DOHH2 (cell line): ENCODE measurements around the gene C9orf153.

Experiments used
- H3F3A ChIP-seq: fragments of 200-600 bp; sonication (generic), shearing (Covaris generic); 2 replicates; pipeline ENCODE4 v1.6.0; 2016; ENCODE audit warnings: antibody characterized with exemption, mild to moderate bottlenecking; ENCODE audit not compliant: control insufficient read depth, insufficient read depth
- H3K27ac ChIP-seq: fragments of 200-600 bp; sonication (generic); 2 replicates; pipeline ENCODE4 v1.5.1; 2014; ENCODE audit warnings: low read depth, mild to moderate bottlenecking, low read length, moderate library complexity
- H3K27me3 ChIP-seq: fragments of 200-600 bp; sonication (generic); 2 replicates; pipeline ENCODE4 v1.6.1; 2014; ENCODE audit warnings: mild to moderate bottlenecking, low read length, mixed read lengths; ENCODE audit not compliant: control insufficient read depth
- H3K36me3 ChIP-seq: fragments of 200-600 bp; sonication (generic); 2 replicates; pipeline ENCODE4 v1.6.1; 2014; ENCODE audit warnings: mild to moderate bottlenecking, low read length, moderate library complexity, mixed read lengths; ENCODE audit not compliant: control insufficient read depth
- H3K4me1 ChIP-seq: fragments of 200-600 bp; sonication (generic); 2 replicates; pipeline ENCODE4 v1.6.1; 2014; ENCODE audit warnings: mild to moderate bottlenecking, low read length, mixed read lengths; ENCODE audit not compliant: control insufficient read depth
- H3K4me2 ChIP-seq: fragments of 200-600 bp; sonication (generic); 2 replicates; pipeline ENCODE4 v1.6.0; 2014; ENCODE audit warnings: mild to moderate bottlenecking, low read length, moderate library complexity
- H3K4me3 ChIP-seq: fragments of 200-600 bp; sonication (generic); 2 replicates; pipeline ENCODE4 v1.5.1; 2014; ENCODE audit warnings: mild to moderate bottlenecking, low read length, mixed read lengths
- H3K79me2 ChIP-seq: fragments of 200-600 bp; sonication (generic); 2 replicates; pipeline ENCODE4 v1.6.1; 2014; ENCODE audit warnings: mild to moderate bottlenecking, low read length, mixed read lengths; ENCODE audit not compliant: control insufficient read depth
- H3K9me2 ChIP-seq: fragments of 200-600 bp; sonication (generic); replicated peaks from 2 replicates; pipeline ENCODE4 v1.6.1; 2014; ENCODE audit warnings: mild to moderate bottlenecking, low read length, mixed read lengths; ENCODE audit not compliant: control insufficient read depth
- H3K9me3 ChIP-seq: fragments of 200-600 bp; sonication (generic); 2 replicates; pipeline ENCODE4 v1.6.1; 2014; ENCODE audit warnings: antibody characterized with exemption, low read length, mixed read lengths; ENCODE audit not compliant: control insufficient read depth, insufficient read depth
- H4K20me1 ChIP-seq: fragments of 200-600 bp; sonication (generic); 2 replicates; pipeline ENCODE4 v1.6.0; 2014; ENCODE audit warnings: low read depth, mild to moderate bottlenecking, antibody characterized with exemption, low read length, moderate library complexity; ENCODE audit not compliant: control insufficient read depth, insufficient read depth
- CTCF ChIP-seq: fragments of 200-600 bp; sonication (generic); IDR thresholded peaks from one replicate; pipeline ENCODE4 v1.5.1; 2014; ENCODE audit warnings: antibody characterized with exemption, mild to moderate bottlenecking, low read depth, low read length; ENCODE audit not compliant: poor library complexity, severe bottlenecking
- EZH2phosphoT487 ChIP-seq: fragments of 200-600 bp; sonication (generic); IDR thresholded peaks from 2 replicates; pipeline ENCODE4 v1.6.1; 2017; ENCODE audit warnings: borderline replicate concordance, mild to moderate bottlenecking, antibody characterized with exemption, low read length, moderate library complexity, mixed read lengths

The C9orf153 gene

GRCh38 chr9:86175223-86175622 lies 84.2 kb downstream of the C9orf153 start:
- H3K4me3 ChIP-seq, result no peak overlapping the region
- no peak overlapping the region for H3K4me2 ChIP-seq
- no peaks in the 10 kb centered on the region for H3K79me2 ChIP-seq
- no peaks in the 10 kb centered on the region for H3K27me3 ChIP-seq
- H4K20me1 ChIP-seq, result no peaks in the 10 kb centered on the region
- H3F3A ChIP-seq, result no peaks in the 10 kb centered on the region
- no peak overlapping the region for H3K27ac ChIP-seq
- no peaks in the 10 kb centered on the region for H3K4me1 ChIP-seq
- H3K9me3 ChIP-seq, result no peaks in the 10 kb centered on the region
- no peaks in the 10 kb centered on the region for H3K9me2 ChIP-seq
- H3K36me3 ChIP-seq, result no peaks in the 10 kb centered on the region
- no peak for TF ChIP-seq EZH2phosphoT487
- TF ChIP-seq CTCF, result no peak
